ENCODE measurements around the gene CLRN1. TPM values are rescaled to one million over a fixed set of nuclear protein-coding genes. Genes with fewer than 3 reads are reported as not detected.

CLRN1 gene
- total and polyA plus RNA-seq, 2 donors (not counting 1 experiment from before 2014, with no cell fraction given) = not detected

- TF ChIP-seq CTCF (conservative IDR thresholded peaks at IDR 0.05 in 1 of 2, IDR thresholded peaks at IDR 0.05 in 1 of 2; ENCODE audit: low read depth in 1 of 2, low read length in 2 of 2) = no peak
- no peak for TF ChIP-seq EZH2 (IDR thresholded peaks at IDR 0.05; ENCODE audit: low read length, missing control alignments)
Measured at GRCh38 chr3:150960708-150961684, 11.5 kb downstream of the CLRN1 start.

DNA sequence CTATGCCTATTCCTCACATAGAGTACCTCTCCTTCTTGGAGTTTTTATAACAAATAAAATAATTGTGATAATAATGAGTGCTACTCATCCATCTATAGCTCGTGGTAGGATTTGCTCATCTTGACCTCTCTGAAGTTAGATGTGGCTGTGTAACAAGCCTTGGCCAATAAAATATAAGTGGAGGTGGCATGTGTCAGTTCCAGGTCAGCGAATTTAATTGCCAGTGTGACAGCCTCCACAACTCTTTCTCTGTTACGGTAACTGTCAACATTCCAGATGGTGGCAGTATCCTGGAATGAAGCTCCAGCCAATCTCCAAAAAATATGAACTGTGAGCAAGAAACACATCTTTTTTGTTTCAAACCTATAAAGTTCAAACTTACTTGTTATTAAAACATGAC lies 13.8 kb downstream of the CLRN1 start:
- H3K9ac ChIP-seq (ENCODE audit: insufficient read depth, low read length) = no peak overlapping the region
- TF ChIP-seq EZH2 (IDR thresholded peaks at IDR 0.05; ENCODE audit: low read length, missing control alignments) = no peak
- no peak for TF ChIP-seq CTCF (conservative IDR thresholded peaks at IDR 0.05 in 1 of 2, IDR thresholded peaks at IDR 0.05 in 1 of 2; ENCODE audit: low read depth in 1 of 2, low read length in 2 of 2)
- H2AFZ ChIP-seq (ENCODE audit: low read length) = no peak overlapping the region
- no peak overlapping the region for H3K4me3 ChIP-seq (replicated peaks in 1 of 4; ENCODE audit: control extremely low read depth in 1 of 4, insufficient read depth in 1 of 4, low read depth in 3 of 4, low read length in 4 of 4)
- H3K27me3 ChIP-seq (ENCODE audit: control insufficient read depth, insufficient read depth, low read length) = peaks cover 7% of the 10 kb centered on the region
- no peaks in the 10 kb centered on the region for H4K20me1 ChIP-seq (ENCODE audit: control insufficient read depth, extremely low read depth, insufficient read depth, low read length)
- no peak overlapping the region for H3K27ac ChIP-seq (ENCODE audit: insufficient read depth, low read length)
- no peaks in the 10 kb centered on the region for H3K79me2 ChIP-seq (ENCODE audit: control insufficient read depth, insufficient read depth, low read length)
- H3K4me1 ChIP-seq (ENCODE audit: control insufficient read depth, extremely low read depth, insufficient read depth, low read length) = no peaks in the 10 kb centered on the region
- H3K4me2 ChIP-seq (ENCODE audit: extremely low read depth, insufficient read depth, low read length) = no peak overlapping the region
- DNase-seq (ENCODE audit: low read depth in 2 of 2) = no peak
- H3K36me3 ChIP-seq (ENCODE audit: control insufficient read depth, insufficient read depth, low read length) = no peaks in the 10 kb centered on the region
- no peaks in the 10 kb centered on the region for H3K9me3 ChIP-seq (ENCODE audit: control insufficient read depth, insufficient read depth, low read depth, low read length)

More at GRCh38 chr3:150960708-150961684, 11.5 kb downstream of the CLRN1 start:
- H3K4me3 ChIP-seq (replicated peaks in 1 of 4; ENCODE audit: control extremely low read depth in 1 of 4, insufficient read depth in 1 of 4, low read depth in 3 of 4, low read length in 4 of 4) = no peak overlapping the region
- H2AFZ ChIP-seq (ENCODE audit: low read length) = no peak overlapping the region
- no peak overlapping the region for H3K27ac ChIP-seq (ENCODE audit: insufficient read depth, low read length)
- no peak overlapping the region for H3K9ac ChIP-seq (ENCODE audit: insufficient read depth, low read length)
- no peaks in the 10 kb centered on the region for H3K4me1 ChIP-seq (ENCODE audit: control insufficient read depth, extremely low read depth, insufficient read depth, low read length)
- no peak overlapping the region for H3K4me2 ChIP-seq (ENCODE audit: extremely low read depth, insufficient read depth, low read length)
- H4K20me1 ChIP-seq (ENCODE audit: control insufficient read depth, extremely low read depth, insufficient read depth, low read length) = no peaks in the 10 kb centered on the region
- H3K79me2 ChIP-seq (ENCODE audit: control insufficient read depth, insufficient read depth, low read length) = no peaks in the 10 kb centered on the region
- H3K9me3 ChIP-seq (ENCODE audit: control insufficient read depth, insufficient read depth, low read depth, low read length) = no peaks in the 10 kb centered on the region
- DNase-seq (ENCODE audit: low read depth in 2 of 2) = peak in 1 of 2 donors; percentile 59
- H3K27me3 ChIP-seq (ENCODE audit: control insufficient read depth, insufficient read depth, low read length) = peaks cover 7% of the 10 kb centered on the region
- no peaks in the 10 kb centered on the region for H3K36me3 ChIP-seq (ENCODE audit: control insufficient read depth, insufficient read depth, low read length)

GRCh38 chr3:150956376-150956775 lies 16.2 kb downstream of the CLRN1 start:
- no peak overlapping the region for H3K4me2 ChIP-seq (ENCODE audit: extremely low read depth, insufficient read depth, low read length)
- peak; percentile 44 to 75 for DNase-seq (ENCODE audit: low read depth in 2 of 2)
- no peak overlapping the region for H3K9ac ChIP-seq (ENCODE audit: insufficient read depth, low read length)
- no peak overlapping the region for H3K27ac ChIP-seq (ENCODE audit: insufficient read depth, low read length)
- no peaks in the 10 kb centered on the region for H3K79me2 ChIP-seq (ENCODE audit: control insufficient read depth, insufficient read depth, low read length)
- H4K20me1 ChIP-seq (ENCODE audit: control insufficient read depth, extremely low read depth, insufficient read depth, low read length) = no peaks in the 10 kb centered on the region
- H3K4me1 ChIP-seq (ENCODE audit: control insufficient read depth, extremely low read depth, insufficient read depth, low read length) = no peaks in the 10 kb centered on the region
- TF ChIP-seq EZH2 (IDR thresholded peaks at IDR 0.05; ENCODE audit: low read length, missing control alignments) (no peak), CTCF (conservative IDR thresholded peaks at IDR 0.05 in 1 of 2, IDR thresholded peaks at IDR 0.05 in 1 of 2; ENCODE audit: low read depth in 1 of 2, low read length in 2 of 2) (no peak)
- no peaks in the 10 kb centered on the region for H3K9me3 ChIP-seq (ENCODE audit: control insufficient read depth, insufficient read depth, low read depth, low read length)
- no peaks in the 10 kb centered on the region for H3K36me3 ChIP-seq (ENCODE audit: control insufficient read depth, insufficient read depth, low read length)
- no peak overlapping the region for H3K4me3 ChIP-seq (replicated peaks in 1 of 4; ENCODE audit: control extremely low read depth in 1 of 4, insufficient read depth in 1 of 4, low read depth in 3 of 4, low read length in 4 of 4)
- H2AFZ ChIP-seq (ENCODE audit: low read length) = no peak overlapping the region
- peaks cover 3% of the 10 kb centered on the region for H3K27me3 ChIP-seq (ENCODE audit: control insufficient read depth, insufficient read depth, low read length)

Measured in fibroblast of lung (primary cell).